H9 (cell line): Measurements from ENCODE around the gene DCTN1. TPM values are rescaled to one million over a fixed set of nuclear protein-coding genes. Genes with fewer than 3 reads are reported as not detected.

Experiments used
- DNase-seq: peaks from one replicate; pipeline ENCODE4 v3.0.0-alpha.2; 2017
- H2AFZ ChIP-seq: one replicate; pipeline ENCODE4 v1.6.1; 2013; ENCODE audit warnings: mild to moderate bottlenecking, low read length, control low read depth, moderate library complexity
- H2AK5ac ChIP-seq: 2 replicates; pipeline ENCODE4 v1.6.1; 2013; ENCODE audit warnings: low read length, control low read depth, mixed read lengths; ENCODE audit not compliant: insufficient read length
- H2BK120ac ChIP-seq: one replicate; pipeline ENCODE4 v1.6.1; 2013; ENCODE audit warnings: low read depth, mild to moderate bottlenecking, low read length, control low read depth, inconsistent platforms; ENCODE audit not compliant: poor library complexity, severe bottlenecking
- H2BK12ac ChIP-seq: 2 replicates; pipeline ENCODE4 v1.6.1; 2013; ENCODE audit warnings: low read length, control low read depth, mixed read lengths, low read depth; ENCODE audit not compliant: insufficient read length
- H2BK15ac ChIP-seq: 2 replicates; pipeline ENCODE4 v1.6.1; 2013; ENCODE audit warnings: low read depth, low read length, control low read depth
- H2BK20ac ChIP-seq: one replicate; pipeline ENCODE4 v1.6.1; 2013; ENCODE audit warnings: low read depth, mild to moderate bottlenecking, low read length, control low read depth, inconsistent platforms; ENCODE audit not compliant: poor library complexity, severe bottlenecking
- H2BK5ac ChIP-seq: 2 replicates; pipeline ENCODE4 v1.6.1; 2013; ENCODE audit warnings: low read length, control low read depth, mixed read lengths; ENCODE audit not compliant: insufficient read length
- H3K14ac ChIP-seq: 2 replicates; pipeline ENCODE4 v1.6.1; 2013; ENCODE audit warnings: low read length, control low read depth; ENCODE audit not compliant: insufficient read depth
- H3K18ac ChIP-seq: 2 replicates; pipeline ENCODE4 v1.6.1; 2013; ENCODE audit warnings: low read depth, mild to moderate bottlenecking, mixed read lengths, low read length, control low read depth; ENCODE audit not compliant: insufficient read length
- H3K23ac ChIP-seq: 2 replicates; pipeline ENCODE4 v1.6.1; 2013; ENCODE audit warnings: low read length, control low read depth, mixed read lengths, low read depth; ENCODE audit not compliant: insufficient read length
- H3K23me2 ChIP-seq: 2 replicates; pipeline ENCODE4 v1.6.1; 2013; ENCODE audit warnings: low read depth, mild to moderate bottlenecking, mixed read lengths, low read length, control low read depth; ENCODE audit not compliant: insufficient read length, poor library complexity, severe bottlenecking
- H3K27ac ChIP-seq: 2 replicates; pipeline ENCODE4 v1.5.1; 2013; ENCODE audit warnings: low read length, control low read depth, mixed read lengths, low read depth; ENCODE audit not compliant: insufficient read length
- H3K27me3 ChIP-seq: 2 replicates; pipeline ENCODE4 v1.6.1; 2013; ENCODE audit warnings: low read length, control low read depth, inconsistent platforms; ENCODE audit not compliant: insufficient read depth
- H3K4ac ChIP-seq: 2 replicates; pipeline ENCODE4 v1.6.1; 2013; ENCODE audit warnings: low read depth, mild to moderate bottlenecking, control low read depth, inconsistent platforms, low read length, moderate library complexity
- H3K4me1 ChIP-seq: 2 replicates; pipeline ENCODE4 v1.6.1; 2013; ENCODE audit warnings: low read length, control low read depth, inconsistent platforms; ENCODE audit not compliant: insufficient read depth
- H3K4me2 ChIP-seq: 2 replicates; pipeline ENCODE4 v1.6.1; 2013; ENCODE audit warnings: low read length, control low read depth, mixed read lengths; ENCODE audit not compliant: insufficient read length, insufficient read depth
- H3K56ac ChIP-seq: 2 replicates; pipeline ENCODE4 v1.6.1; 2013; ENCODE audit warnings: low read depth, mild to moderate bottlenecking, mixed read lengths, low read length, control low read depth; ENCODE audit not compliant: insufficient read length
- H3K79me1 ChIP-seq: 2 replicates; pipeline ENCODE4 v1.6.1; 2013; ENCODE audit warnings: low read depth, mild to moderate bottlenecking, moderate library complexity, low read length, control low read depth, inconsistent platforms; ENCODE audit not compliant: insufficient read depth, poor library complexity, severe bottlenecking
- H3K79me2 ChIP-seq: 2 replicates; pipeline ENCODE4 v1.6.1; 2013; ENCODE audit warnings: low read length, control low read depth, inconsistent platforms; ENCODE audit not compliant: insufficient read depth
- H3K9ac ChIP-seq: 2 replicates; pipeline ENCODE4 v1.6.1; 2013; ENCODE audit warnings: low read length, control low read depth, mixed read lengths; ENCODE audit not compliant: insufficient read length; ENCODE audit errors: extremely low read depth
- H3K9me3 ChIP-seq: one replicate; pipeline ENCODE4 v1.6.1; 2013; ENCODE audit warnings: low read depth, low read length, inconsistent platforms; ENCODE audit not compliant: control insufficient read depth
- H3T11ph ChIP-seq: one replicate; pipeline ENCODE4 v1.6.1; 2013; ENCODE audit warnings: mild to moderate bottlenecking, low read length, control low read depth, inconsistent platforms
- H4K20me1 ChIP-seq: one replicate; pipeline ENCODE4 v1.6.1; 2013; ENCODE audit not compliant: control insufficient read depth, insufficient read length, insufficient read depth
- H4K5ac ChIP-seq: 2 replicates; pipeline ENCODE4 v1.6.1; 2013; ENCODE audit warnings: low read depth, mild to moderate bottlenecking, mixed read lengths, low read length, control low read depth; ENCODE audit not compliant: insufficient read length
- H4K8ac ChIP-seq: replicated peaks from 2 replicates; pipeline ENCODE4 v1.6.1; 2013; ENCODE audit warnings: low read length, control low read depth, mixed read lengths, low read depth; ENCODE audit not compliant: insufficient read length
- H4K91ac ChIP-seq: 2 replicates; pipeline ENCODE4 v1.6.1; 2013; ENCODE audit warnings: low read depth, mild to moderate bottlenecking, moderate library complexity, mixed read lengths, low read length, control low read depth; ENCODE audit not compliant: insufficient read length
- H3K27ac Mint-ChIP-seq, 3 experiments: 2 replicates in 2 of 3; 3 replicates in 1 of 3; pipeline ENCODE4 v1.8.0; 2020 to 2021; ENCODE audit warnings: mixed read lengths in 3 of 3, mild to moderate bottlenecking in 1 of 3, moderate library complexity in 1 of 3
- H3K27me3 Mint-ChIP-seq: 2 replicates; pipeline ENCODE4 v1.8.0; 2021; ENCODE audit warnings: low read depth, mild to moderate bottlenecking, moderate library complexity, mixed read lengths
- H3K36me3 Mint-ChIP-seq, 3 experiments: 2 replicates in 2 of 3; 3 replicates in 1 of 3; pipeline ENCODE4 v1.8.0; 2020 to 2021; ENCODE audit warnings: low read depth in 3 of 3, mixed read lengths in 3 of 3; ENCODE audit not compliant: insufficient read depth in 1 of 3
- H3K4me1 Mint-ChIP-seq, 2 experiments: 2 replicates each; pipeline ENCODE4 v1.8.0; 2020; ENCODE audit warnings: mixed read lengths in 2 of 2
- H3K4me3 Mint-ChIP-seq, 2 experiments: 2 replicates in 1 of 2; 3 replicates in 1 of 2; pipeline ENCODE4 v1.8.0; 2020 to 2021; ENCODE audit warnings: mild to moderate bottlenecking in 2 of 2, mixed read lengths in 2 of 2, moderate library complexity in 1 of 2
- H3K9me3 Mint-ChIP-seq, 2 experiments: 2 replicates in 1 of 2; 3 replicates in 1 of 2; pipeline ENCODE4 v1.8.0; 2020; ENCODE audit warnings: mild to moderate bottlenecking in 2 of 2, mixed read lengths in 2 of 2, moderate library complexity in 1 of 2
- CTCF ChIP-seq: fragments of 200-600 bp; sonication (generic); conservative IDR thresholded peaks from 3 replicates; pipeline ENCODE4 v1.8.0; 2021; ENCODE audit warnings: antibody characterized with exemption, mild to moderate bottlenecking
- WGBS: extraction: QIAGEN DNeasy Blood & Tissue Kit; methylation state at CpG from one replicate; pipeline ENCODE4 v1.1.7; 2013; ENCODE audit warnings: missing lambda C conversion rate, low lambda C conversion rate, mixed read lengths; ENCODE audit not compliant: insufficient read length; ENCODE audit errors: extremely low coverage; 5-methylcytosine and 5-hydroxymethylcytosine counted together
- total RNA-seq: library from RNA; stranded (reverse); gene quantifications from 2 replicates; pipeline ENCODE4 v1.2.1, GENCODE V29; 2021

The DCTN1 gene
- total RNA-seq, 1 experiment from 2014 or later, result 141 TPM

DNA sequence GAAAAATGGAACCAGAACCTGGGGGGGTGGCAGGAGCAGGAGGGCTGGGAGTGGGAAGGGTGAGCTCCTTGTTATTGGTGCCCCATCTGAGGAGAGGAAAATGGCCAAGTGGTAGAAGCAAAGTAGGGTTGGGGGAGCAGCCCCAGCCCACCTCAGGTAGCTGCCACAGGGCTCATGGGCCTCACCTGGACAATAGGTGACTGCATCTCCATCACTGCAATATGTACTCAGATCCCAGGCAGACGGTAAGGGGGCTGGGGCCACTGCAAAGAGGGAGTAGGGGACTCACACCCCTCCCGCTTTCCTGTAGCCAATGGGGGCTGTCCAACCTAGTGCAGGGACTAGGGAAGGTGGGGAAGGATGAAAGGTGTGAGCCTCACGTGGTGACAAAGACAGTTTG lies 37.1 kb upstream of the DCTN1 start:
- no CpG with 5 or more reads among the region's 3 CpGs for WGBS
- Histone ChIP-seq H2BK15ac (no peak overlapping the region), H4K5ac (no peak overlapping the region), H3K14ac (no peak overlapping the region), H4K20me1 (no peaks in the 10 kb centered on the region), H3K23me2 (peaks cover 9% of the 10 kb centered on the region), H2BK5ac (no peak overlapping the region), H3K79me2 (no peaks in the 10 kb centered on the region), H3K9ac (no peak overlapping the region), H3T11ph (no peak overlapping the region), H3K56ac (no peak overlapping the region), H3K79me1 (no peaks in the 10 kb centered on the region), H2BK20ac (no peak overlapping the region), H4K91ac (no peak overlapping the region), H2BK120ac (no peak overlapping the region), H3K4ac (no peak overlapping the region), H3K4me2 (no peak overlapping the region), H2BK12ac (no peak overlapping the region), H3K4me1 (no peaks in the 10 kb centered on the region), H2AK5ac (no peak overlapping the region), H3K18ac (no peak overlapping the region), H3K27me3 (no peaks in the 10 kb centered on the region), H3K23ac (no peak overlapping the region), H2AFZ (no peak overlapping the region), H4K8ac (no peak overlapping the region), H3K9me3 (no peaks in the 10 kb centered on the region), H3K27ac (no peak overlapping the region)
- no peak for DNase-seq
- Mint-ChIP-seq H3K36me3 (no peaks in the 10 kb centered on the region; a peak in 1 of 7 replicates), H3K4me1 (peaks cover 1 to 18% of the 10 kb centered on the region in 2 experiments; a peak in 3 of 4 replicates), H3K27me3 (peaks cover 30% of the 10 kb centered on the region), H3K4me3 (no peak overlapping the region), H3K9me3 (no peaks in the 10 kb centered on the region; a peak in 1 of 5 replicates), H3K27ac (no peak overlapping the region)
- TF ChIP-seq CTCF, result no peak
